GM21717 (cell line): ENCODE results near the gene ACE.

ENCODE experiments used
- ATAC-seq: cut with Tn5 transposase; IDR thresholded peaks from one replicate; pipeline ENCODE4 v1.9.1; 2021; ENCODE audit warnings: mild to moderate bottlenecking, moderate library complexity; ENCODE audit not compliant: unreplicated experiment

Gene ACE

GRCh38 chr17:63474174-63474573 lies 2.7 kb upstream of the ACE start:
- no peak for ATAC-seq

DNA sequence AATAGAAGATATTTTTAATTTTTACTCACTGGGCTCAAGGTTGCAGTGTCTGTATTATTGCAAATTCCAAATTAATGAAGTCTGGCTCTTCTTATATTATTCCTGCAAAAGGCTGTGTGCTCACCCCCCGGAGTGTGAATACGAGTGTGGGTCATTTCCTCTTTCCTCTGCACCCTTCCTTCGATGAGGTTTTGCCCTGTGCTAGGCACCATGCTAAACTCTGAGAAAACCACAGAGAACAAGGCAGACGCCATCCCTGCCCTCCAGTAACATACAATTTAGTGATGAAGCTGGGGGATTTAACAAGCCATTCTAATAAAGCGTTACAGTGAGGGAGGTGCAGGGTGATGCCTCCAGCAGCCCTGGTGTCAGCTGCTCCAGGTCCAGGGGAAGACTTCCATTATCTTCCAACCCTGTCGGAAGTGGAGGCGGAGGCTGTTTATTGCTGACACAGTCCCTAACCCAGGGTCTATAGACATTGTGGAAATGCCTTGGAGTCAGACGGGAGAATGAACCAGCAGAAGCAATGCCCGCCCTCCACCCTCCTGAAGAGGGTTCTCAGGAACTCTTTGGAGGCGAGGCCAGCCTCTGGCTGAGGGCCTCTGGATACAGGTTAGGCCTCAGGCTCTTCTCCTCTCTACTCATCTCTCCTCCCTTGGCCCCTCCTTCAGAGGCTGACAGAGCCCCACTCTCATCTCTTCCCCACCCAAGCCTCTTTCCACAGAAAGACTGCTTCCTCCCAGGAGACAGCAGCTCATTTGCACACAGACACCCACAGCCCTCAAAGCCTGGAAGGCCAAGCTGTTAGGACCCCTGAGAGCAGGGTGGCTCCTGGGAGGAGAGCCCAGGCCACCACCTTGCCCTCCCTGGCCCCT lies 2.0 kb upstream of the ACE start:
- ATAC-seq = no peak

DNA sequence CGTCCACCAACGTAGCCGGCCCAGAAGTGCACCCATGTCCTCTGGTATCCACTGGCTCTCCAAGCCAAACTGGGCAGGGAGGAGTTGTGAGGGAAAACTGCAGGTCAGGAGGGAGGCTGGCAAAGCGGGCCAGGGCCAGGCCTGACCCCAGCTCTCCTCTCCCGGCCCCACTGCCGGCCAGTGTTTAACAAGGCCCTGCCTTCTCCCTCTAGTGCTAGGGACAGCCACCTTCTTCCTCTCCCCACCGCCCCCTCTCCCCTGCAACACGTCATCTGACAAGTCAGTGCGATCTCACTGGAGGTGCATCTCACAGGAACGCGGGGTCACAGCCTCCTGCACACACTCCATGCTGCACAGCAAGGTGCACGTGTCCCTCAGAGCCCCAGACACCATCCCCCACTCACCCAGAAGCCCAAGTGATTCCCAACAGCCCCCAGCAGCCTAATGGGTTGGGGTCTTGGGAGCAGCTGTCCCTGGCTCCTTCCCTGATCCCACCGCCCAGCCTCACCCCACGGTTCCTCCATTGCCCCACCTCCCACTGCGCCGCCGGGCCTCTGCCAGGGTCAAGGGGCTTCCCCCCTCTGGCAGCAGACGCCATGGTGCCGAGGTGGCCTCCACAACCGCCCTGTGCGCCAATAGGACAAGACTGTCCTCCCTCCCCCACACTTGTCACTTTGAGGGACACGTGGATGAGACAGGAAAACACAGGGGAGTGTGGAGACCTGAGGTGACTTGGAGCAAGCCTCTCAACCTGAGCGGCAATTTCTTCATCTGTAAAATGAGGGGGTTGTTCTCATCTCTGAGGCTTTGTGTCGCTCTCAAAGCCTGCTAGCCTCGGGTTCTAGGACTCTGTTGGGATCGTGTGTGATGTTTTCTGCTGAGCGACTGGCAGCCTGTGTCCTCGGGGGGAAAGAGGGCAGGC lies 1.1 kb upstream of the ACE start:
- ATAC-seq = no peak

GRCh38 chr17:63476459-63476853 lies 405 bp upstream of the ACE start:
- no peak for ATAC-seq

DNA sequence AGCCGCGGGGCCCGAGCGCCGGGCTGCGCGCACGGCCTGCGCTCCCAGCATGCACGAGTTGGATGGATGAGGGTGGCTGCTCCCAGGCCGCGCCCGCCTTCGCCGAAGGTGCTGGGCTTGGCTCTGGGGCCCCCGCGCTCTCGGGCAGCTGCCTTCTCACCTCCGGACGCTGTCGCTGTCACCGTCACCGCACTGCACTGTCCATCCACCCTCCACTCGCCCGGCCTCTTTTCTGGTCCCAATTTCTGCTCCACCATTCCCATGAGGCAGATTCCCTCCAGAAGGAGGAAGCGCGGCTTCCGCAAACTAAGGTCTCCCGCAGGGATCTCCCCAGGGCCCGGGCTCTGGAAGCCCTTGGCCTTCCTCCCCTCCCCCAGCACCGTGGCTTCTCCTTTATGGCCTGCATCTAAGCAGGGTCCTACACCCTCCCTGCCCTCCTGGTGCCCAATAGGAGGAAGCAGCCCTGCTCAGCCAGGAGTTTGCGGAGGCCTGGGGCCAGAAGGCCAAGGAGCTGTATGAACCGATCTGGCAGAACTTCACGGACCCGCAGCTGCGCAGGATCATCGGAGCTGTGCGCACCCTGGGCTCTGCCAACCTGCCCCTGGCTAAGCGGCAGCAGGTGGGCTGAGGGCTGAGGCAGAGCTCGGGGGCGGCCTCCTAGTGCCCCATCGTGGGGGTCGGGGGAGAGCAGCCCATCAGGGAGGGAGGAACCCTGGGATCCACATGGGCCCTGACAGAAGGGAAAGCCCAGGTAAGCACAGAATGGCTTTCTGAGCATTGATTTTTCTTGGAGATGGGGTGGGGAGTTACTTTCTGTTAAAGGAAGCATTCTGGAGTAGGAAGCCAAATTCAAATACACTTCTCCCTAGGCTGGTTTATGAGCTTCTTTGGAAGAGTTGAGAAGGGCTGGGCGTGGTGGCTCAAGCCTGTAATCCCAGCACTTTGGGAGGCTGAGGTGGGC lies 899 bp downstream of the ACE start:
- no peak for ATAC-seq

DNA sequence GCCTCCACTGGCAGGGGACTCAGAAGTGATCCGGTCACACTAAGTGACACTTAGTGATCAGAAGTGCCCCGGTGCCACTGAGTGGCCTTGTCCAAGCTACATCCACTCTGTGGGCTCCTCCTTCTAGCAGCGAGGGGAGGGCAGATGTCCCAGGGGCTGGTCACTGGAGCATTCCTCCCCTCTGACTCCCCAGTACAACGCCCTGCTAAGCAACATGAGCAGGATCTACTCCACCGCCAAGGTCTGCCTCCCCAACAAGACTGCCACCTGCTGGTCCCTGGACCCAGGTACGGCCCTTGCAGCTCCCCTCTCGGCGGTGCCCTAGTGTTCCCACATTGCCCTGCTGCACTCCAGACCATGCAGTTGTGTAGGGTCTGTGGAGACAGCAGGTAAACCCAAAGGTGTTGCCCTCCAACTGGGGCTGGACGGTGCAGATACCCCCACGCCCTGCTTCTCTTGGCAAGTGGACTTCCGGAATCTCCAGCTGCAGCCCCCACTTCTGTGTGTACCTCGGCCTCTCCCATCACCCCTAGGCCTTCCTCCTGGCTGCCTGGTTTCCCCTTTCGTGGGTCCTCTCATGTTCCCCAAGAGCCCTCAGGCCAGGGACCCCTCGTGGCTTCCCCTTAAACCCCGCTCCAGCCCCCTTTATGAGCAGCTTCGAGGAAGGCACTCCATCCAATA lies 2.1 kb downstream of the ACE start:
- peak; percentile 78 for ATAC-seq

- ATAC-seq = no peak
These were observed 2.8 kb downstream of the ACE start for GRCh38 chr17:63479495-63480184.

GRCh38 chr17:63480192-63480784 lies 3.4 kb downstream of the ACE start:
- no peak for ATAC-seq

DNA sequence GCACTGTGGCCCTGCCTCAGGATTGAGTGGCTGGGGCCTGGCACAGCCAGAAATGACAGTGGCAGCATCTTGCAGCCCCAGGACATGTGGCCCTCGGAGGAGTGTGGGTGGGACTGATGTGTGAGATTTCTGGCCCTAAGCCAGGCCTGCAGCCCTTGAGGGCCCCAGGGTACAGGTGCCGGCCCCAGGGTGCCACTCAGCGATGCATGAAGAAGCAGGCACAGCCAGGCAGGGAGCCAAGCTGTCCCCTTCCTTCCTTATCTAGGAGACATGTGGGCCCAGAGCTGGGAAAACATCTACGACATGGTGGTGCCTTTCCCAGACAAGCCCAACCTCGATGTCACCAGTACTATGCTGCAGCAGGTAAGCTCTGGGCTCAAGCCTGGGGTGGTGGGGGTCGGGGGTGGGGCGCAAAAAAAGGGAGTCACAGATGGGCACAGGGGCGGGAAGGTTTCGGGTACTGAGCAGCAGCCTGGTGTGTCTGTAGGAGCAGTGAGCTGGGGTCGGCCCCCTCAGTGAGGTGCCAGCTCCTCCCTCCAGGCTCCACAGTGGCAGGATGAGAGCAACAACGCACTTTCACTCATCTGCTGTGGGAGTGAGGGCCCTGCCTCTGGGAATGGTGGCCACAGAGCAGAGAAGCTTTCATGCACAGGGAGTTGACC lies 4.1 kb downstream of the ACE start:
- ATAC-seq = no peak

GRCh38 chr17:63481488-63481870 lies 4.6 kb downstream of the ACE start:
- ATAC-seq = no peak

DNA sequence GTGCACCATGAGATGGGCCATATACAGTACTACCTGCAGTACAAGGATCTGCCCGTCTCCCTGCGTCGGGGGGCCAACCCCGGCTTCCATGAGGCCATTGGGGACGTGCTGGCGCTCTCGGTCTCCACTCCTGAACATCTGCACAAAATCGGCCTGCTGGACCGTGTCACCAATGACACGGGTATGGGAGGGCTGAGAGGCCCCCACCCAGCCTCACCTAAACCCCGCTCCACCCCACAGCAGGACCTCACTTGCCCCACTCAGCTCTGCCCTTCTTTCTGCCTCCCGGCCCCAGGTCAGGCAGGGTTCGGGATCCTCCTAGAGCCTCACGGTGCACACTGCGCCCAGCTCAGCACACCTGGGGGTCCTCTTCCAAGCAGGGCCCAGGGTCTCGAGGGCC lies 5.6 kb downstream of the ACE start:
- ATAC-seq = no peak

DNA sequence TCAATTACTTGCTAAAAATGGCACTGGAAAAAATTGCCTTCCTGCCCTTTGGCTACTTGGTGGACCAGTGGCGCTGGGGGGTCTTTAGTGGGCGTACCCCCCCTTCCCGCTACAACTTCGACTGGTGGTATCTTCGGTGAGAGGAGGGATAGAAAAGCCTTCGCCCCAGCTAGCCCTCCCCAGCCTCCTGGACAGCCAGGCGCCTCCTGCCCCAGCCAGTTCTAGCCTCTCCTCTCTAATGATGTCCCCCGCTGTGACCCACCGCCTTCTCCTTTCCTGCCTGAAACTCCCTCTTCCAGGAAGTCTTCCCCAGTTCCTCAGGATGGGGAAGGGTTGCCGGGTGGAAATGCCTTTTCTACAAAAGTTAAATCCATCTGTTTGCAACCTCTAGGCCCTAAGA lies 6.2 kb downstream of the ACE start:
- ATAC-seq = no peak

DNA sequence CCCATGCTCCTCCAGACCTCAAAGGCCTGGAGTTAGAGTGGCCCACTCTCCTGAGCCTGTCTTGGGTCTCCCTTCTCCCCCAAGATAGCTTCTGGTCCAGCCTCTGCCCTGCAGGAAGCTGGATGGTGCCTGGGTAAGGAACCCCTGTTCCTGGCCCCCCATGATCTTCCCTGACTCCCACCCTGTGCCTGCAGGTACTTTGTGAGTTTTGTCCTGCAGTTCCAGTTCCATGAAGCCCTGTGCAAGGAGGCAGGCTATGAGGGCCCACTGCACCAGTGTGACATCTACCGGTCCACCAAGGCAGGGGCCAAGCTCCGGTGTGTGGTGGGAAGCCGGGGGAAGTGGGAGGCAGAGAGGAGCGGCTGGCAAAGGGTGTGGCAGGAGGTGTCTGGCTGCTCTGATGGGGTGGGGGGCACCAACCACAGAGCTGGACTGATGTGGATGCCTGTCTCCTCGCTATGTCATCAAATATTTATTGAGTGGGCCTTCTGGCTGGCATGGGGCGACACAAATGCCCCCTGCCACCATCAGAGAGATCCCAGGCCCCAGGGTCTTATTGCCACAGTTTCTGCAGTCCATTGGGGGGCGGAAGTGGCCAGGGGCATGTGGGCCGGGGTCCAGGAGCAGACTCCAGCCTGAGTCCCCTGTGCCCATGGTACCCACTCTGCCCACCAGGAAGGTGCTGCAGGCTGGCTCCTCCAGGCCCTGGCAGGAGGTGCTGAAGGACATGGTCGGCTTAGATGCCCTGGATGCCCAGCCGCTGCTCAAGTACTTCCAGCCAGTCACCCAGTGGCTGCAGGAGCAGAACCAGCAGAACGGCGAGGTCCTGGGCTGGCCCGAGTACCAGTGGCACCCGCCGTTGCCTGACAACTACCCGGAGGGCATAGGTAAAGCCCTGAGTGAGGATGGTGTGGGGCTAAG lies 7.1 kb downstream of the ACE start:
- no peak for ATAC-seq

GRCh38 chr17:63486317-63487013 lies 9.6 kb downstream of the ACE start:
- no peak for ATAC-seq

GRCh38 chr17:63487014-63487339 lies 10.1 kb downstream of the ACE start:
- no peak for ATAC-seq

DNA sequence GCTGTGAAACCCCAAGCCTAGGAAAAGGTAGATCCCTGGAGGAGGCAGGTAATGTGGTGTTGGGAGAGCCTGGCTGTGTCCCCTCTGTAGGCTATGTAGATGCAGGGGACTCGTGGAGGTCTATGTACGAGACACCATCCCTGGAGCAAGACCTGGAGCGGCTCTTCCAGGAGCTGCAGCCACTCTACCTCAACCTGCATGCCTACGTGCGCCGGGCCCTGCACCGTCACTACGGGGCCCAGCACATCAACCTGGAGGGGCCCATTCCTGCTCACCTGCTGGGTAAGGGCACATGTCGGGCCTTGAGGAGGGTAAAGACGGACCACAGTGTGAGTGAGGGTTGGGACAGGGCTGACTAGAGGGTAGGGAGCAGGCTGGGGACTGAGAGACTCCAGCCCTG lies 12.0 kb downstream of the ACE start:
- no peak for ATAC-seq

- no peak for ATAC-seq
These were observed 12.4 kb downstream of the ACE start for GRCh38 chr17:63489291-63489690.
